Subcutaneous adipose tissue (tissue), 4 donors: ENCODE data around the gene LGALS3BP. TPM values are rescaled to one million over a fixed set of nuclear protein-coding genes. Genes with fewer than 3 reads are reported as not detected.

Experiments
- CTCF ChIP-seq: fragments of 450-650 bp; IDR thresholded peaks from one replicate; pipeline ENCODE4 v1.5.1; 2016; ENCODE audit warnings: low read depth, mild to moderate bottlenecking, control low read depth, antibody characterized with exemption, moderate library complexity
- total RNA-seq, 4 donors: library from RNA; depleted of rRNA; stranded (reverse); fragments of >200 nt; gene quantifications; one replicate each; pipeline ENCODE4 v1.1.0, GENCODE V29; 2016

LGALS3BP gene, protein sequence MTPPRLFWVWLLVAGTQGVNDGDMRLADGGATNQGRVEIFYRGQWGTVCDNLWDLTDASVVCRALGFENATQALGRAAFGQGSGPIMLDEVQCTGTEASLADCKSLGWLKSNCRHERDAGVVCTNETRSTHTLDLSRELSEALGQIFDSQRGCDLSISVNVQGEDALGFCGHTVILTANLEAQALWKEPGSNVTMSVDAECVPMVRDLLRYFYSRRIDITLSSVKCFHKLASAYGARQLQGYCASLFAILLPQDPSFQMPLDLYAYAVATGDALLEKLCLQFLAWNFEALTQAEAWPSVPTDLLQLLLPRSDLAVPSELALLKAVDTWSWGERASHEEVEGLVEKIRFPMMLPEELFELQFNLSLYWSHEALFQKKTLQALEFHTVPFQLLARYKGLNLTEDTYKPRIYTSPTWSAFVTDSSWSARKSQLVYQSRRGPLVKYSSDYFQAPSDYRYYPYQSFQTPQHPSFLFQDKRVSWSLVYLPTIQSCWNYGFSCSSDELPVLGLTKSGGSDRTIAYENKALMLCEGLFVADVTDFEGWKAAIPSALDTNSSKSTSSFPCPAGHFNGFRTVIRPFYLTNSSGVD
- total RNA-seq, result 100 to 1,000 TPM; 237 to 556 (median 448) TPM

DNA sequence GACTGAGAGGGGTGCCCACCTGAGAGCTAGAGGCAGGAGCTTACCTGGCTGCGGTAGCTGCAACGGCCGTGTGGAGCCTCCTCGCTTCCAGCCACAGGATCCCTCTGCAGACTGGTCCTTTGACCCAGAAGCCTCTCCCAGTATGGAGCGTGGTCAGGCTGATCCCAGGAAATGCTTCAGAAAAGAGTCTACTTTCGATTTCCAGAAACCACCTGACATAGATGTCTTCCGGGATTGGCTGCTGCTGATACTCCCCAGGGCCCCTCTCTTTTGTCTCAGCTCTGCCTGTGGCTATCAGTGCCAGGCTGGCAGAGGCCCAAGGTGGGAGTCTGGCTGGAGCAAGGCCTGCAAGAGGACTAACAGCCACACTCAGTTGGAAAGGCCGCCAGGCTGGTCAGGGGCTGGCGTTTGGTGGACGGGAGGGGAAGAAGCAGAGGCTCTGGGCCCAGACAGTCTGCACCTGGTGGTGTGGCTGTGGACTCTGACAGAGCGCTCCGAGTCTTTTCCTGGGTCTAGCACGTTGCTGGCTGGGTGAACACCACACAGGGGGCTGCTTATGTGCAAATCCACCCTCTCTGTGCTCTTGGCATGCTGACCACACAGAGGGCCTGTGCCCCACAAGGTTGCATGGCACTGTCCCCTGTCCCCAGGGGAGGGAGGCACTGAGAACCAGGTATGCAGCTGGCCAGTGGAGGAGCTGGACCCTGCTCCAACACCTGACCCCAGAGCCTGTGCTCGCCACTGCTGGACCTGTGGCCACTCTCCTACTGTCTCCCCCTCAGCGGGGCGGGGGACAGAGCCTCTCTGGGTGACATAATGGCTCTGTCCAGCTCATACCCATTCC, at the start of gene LGALS3BP:
Gene LGALS3BP, minus strand, starts transcription at position 144 of the 844 bp plus-strand sequence. CDS start 2,732 bp downstream, outside the sequence.
- no peak for TF ChIP-seq CTCF

DNA sequence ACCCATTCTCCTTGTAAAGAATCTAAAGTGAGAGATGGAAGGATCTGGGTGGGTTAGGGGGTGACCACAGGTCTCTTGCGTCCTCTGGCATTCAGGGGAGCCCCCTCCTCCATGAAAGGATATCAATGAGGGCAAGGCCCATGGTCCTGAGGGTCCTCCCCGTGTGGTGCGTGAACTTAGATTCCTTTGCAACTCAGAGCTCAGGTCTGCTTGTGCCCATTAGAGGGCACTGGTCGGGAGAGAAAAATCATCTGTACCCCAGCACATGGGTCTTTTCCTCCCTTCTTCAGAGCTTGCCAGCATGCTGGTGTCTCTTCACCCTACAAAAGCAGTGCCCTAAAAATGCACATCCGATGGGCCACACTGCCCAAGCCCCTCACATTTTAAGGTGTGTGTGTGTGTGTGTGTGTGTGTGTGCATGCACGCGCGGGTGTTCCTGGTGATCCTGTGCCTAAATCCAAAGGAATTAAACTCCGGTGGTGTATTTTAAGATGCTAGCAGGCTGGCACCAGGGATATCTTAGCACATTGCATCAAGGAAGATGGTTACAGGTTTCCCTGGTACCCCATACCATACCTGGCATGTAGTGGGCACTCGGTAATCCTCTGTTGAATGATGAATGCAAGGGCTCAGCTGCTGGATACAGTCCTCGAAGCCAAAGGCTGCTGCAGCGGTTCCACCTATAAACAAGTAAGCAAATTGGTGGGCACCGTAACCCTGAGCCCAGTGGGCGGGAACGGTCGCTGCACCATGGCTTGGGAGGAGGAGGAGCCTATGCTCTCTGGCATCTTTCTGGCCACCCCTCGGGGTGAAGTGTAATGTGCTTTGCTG, 49.0 kb upstream of the LGALS3BP start:
- TF ChIP-seq CTCF, result no peak

GRCh38 chr17:79027925-79028491, 48.3 kb upstream of the LGALS3BP start:
- TF ChIP-seq CTCF, result no peak

DNA sequence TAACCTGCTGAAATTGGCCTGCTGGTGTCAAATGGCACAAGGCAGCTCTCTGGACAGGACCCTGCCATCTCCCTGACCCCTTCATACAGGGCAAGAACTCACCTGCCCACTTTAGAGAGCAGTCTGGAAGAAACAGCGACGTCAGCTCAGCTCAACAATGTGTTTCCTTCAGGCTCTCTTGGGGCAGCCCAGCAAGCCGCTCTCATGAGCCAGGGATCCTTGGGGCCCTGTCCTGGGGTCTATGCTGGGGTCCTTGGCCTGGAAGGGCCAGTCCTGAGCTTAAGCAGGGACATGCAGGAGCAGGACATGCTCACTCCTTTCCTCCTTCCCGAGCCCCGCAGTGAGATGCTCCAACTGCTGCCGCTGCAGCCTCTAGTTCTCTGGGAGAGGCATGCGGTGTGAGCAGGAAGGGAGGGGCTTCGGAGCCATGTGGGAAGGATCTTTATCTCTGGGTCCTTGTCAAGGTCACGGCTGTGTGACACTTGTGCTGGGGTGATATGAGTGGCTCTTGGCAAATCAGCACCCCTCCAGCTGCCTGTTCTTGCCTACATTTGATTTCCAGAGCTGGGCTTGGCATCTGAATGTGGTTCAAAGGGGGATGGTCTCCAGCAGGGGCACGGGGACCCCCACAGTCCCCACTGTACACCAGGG, 47.7 kb upstream of the LGALS3BP start:
- no peak for TF ChIP-seq CTCF

DNA sequence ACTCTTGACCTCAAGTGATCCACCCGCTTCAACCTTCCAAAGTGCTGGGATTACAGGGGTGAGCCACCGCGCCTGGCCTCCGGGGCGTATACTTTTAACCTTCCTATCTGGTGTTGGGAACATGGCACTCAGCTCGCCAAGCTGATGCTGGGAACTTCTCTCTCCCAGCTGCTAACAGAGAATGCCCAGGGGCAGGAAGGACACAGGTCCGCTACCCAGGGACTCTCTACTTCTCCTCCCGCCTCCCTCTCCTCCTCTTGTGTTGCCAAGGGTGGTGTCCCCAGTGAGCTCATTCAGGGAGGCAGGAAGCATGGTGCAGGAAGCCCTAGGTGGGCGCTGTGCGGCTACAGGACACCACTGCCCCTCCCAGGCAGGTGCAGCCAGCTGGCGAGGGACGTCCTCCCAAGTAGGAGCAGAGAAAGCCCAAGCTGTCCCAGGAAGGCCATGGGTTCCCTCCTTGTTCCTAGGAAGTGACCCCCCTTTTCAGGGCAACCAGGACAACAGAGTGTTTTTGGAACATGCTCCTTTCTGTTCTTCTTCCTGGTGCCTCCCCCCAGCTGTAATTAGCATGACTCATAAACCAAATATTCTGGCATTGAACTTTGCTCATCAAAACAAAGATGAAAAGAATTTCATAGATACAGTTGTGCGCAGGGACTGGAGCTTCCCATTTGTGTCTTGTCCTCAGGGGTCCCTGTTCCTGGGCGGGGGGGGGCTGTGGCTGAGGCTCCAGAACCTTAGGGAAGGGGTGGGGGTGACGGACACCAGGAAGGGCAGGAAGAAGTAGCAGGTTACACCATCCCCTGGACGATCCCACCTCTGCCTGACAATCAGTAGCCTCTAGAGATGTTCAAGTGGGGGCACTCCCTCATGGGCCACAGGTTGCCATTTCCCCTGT, 46.9 kb upstream of the LGALS3BP start:
- TF ChIP-seq CTCF, result no peak
